HL-60 (cell line): Measurements from ENCODE around the gene ARMC2.

ENCODE experiments used
- GABPA ChIP-seq: IDR thresholded peaks from 2 replicates; pipeline ENCODE4 v1.6.1; 2012; ENCODE audit warnings: low read depth
- POLR2AphosphoS5 ChIP-seq: IDR thresholded peaks from 2 replicates; pipeline ENCODE4 v1.6.1; 2012; ENCODE audit warnings: low read depth
- SPI1 ChIP-seq: IDR thresholded peaks from 2 replicates; pipeline ENCODE4 v1.6.1; 2012; ENCODE audit warnings: low read depth, mild to moderate bottlenecking, borderline replicate concordance
- TF ChIP-seq, protein P1 (sequence below): IDR thresholded peaks from one replicate; pipeline ENCODE4 v1.5.1; 2011; ENCODE audit warnings: low read length, control low read depth, inconsistent platforms; ENCODE audit not compliant: insufficient read depth

DNA sequence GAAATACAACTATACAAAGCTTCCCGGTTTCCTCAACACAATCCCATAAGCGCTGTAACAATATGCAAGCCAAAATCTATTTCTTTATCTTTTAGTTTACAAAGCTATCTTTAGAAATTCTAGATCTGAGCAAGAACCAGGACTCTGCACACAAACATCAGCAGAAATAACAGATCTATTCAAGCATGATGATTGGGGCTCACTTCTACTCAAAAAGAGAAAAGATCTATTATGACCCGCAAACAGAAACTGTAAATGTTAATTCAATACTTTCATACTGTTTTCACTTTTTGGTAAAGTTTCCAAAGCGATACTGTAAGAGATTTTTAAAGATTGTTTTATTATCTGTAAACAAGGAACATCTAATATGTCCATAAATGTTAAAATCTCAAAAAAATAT is 159.8 kb downstream of the ARMC2 start:
- TF ChIP-seq, protein P1, sequence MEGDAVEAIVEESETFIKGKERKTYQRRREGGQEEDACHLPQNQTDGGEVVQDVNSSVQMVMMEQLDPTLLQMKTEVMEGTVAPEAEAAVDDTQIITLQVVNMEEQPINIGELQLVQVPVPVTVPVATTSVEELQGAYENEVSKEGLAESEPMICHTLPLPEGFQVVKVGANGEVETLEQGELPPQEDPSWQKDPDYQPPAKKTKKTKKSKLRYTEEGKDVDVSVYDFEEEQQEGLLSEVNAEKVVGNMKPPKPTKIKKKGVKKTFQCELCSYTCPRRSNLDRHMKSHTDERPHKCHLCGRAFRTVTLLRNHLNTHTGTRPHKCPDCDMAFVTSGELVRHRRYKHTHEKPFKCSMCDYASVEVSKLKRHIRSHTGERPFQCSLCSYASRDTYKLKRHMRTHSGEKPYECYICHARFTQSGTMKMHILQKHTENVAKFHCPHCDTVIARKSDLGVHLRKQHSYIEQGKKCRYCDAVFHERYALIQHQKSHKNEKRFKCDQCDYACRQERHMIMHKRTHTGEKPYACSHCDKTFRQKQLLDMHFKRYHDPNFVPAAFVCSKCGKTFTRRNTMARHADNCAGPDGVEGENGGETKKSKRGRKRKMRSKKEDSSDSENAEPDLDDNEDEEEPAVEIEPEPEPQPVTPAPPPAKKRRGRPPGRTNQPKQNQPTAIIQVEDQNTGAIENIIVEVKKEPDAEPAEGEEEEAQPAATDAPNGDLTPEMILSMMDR = no peak
- TF ChIP-seq GABPA (no peak), POLR2AphosphoS5 (no peak), SPI1 (no peak)
